GM12801 (cell line): ENCODE measurements around the gene PPHLN1.

Source experiments
- TF ChIP-seq, protein P1 (sequence below): IDR thresholded peaks from one replicate; pipeline ENCODE4 v1.5.1; 2011; ENCODE audit warnings: control low read depth; ENCODE audit not compliant: insufficient read length; ENCODE audit errors: extremely low read depth

Gene PPHLN1

DNA sequence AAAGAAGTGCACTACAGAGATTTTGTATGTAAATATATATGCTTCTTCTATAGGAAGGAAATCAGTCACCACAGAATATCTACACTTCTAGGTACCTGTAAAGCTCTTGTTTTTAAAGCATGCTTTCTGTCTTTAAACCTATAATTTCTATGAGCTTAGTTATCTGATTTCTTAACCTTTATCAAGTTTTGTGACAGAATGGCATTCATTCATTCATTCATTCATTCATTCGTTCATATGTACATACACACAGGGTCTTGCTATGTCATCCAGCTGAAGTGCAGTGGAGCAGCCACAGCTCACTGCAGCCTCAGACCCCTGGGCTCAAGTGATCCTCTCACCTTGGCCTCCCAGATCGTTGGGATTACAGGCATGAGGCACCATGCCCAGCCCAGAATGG is 16.1 kb downstream of the PPHLN1 start:
- TF ChIP-seq, protein P1, sequence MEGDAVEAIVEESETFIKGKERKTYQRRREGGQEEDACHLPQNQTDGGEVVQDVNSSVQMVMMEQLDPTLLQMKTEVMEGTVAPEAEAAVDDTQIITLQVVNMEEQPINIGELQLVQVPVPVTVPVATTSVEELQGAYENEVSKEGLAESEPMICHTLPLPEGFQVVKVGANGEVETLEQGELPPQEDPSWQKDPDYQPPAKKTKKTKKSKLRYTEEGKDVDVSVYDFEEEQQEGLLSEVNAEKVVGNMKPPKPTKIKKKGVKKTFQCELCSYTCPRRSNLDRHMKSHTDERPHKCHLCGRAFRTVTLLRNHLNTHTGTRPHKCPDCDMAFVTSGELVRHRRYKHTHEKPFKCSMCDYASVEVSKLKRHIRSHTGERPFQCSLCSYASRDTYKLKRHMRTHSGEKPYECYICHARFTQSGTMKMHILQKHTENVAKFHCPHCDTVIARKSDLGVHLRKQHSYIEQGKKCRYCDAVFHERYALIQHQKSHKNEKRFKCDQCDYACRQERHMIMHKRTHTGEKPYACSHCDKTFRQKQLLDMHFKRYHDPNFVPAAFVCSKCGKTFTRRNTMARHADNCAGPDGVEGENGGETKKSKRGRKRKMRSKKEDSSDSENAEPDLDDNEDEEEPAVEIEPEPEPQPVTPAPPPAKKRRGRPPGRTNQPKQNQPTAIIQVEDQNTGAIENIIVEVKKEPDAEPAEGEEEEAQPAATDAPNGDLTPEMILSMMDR, result no peak

DNA sequence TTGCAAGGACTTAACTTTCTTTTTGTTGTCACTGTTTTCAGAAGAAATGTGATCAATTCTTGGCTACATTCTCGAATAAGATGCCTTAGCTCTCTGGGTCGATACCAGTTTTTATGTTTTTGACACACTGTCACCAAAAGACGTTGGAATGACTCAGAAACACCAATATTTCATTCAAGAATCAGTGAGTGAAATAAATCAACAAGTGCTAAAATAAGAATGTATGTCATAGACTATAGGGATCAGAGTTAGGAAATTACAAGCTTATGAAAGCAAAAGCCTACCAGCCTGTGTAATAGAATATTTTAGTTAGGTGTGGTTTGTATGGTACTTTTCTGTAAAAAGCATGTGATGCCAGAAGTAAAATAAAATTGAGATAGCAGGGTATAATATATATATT is 17.8 kb downstream of the PPHLN1 start:
- TF ChIP-seq, protein P1, result no peak

DNA sequence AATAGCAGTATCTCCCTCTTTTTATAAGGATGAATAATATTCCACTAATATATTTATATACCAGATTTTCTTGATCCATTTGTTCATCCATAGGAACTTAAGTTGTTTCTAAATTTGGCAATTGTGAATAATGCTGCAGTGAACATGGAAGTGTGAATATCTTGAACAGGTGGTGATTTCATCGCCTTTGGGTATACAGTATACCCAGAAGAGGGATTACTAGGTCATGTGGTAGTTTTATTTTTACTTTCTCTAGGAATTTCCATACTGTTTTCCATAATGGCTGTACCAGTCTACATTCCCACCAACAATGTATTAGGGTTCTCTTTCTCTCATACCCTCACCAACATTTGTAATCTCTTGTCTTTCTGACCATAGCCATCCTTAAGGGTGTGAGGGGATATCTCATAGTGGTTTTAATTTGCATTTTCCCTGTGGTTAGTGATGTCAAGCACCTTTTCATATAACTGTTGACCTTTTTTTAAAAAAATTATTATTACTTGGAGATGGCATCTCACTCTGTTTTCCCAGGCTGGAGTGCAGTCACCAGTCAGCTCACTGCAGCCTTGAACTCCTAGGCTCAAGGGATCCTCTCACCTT is 20.5 kb downstream of the PPHLN1 start:
- TF ChIP-seq, protein P1, result no peak

DNA sequence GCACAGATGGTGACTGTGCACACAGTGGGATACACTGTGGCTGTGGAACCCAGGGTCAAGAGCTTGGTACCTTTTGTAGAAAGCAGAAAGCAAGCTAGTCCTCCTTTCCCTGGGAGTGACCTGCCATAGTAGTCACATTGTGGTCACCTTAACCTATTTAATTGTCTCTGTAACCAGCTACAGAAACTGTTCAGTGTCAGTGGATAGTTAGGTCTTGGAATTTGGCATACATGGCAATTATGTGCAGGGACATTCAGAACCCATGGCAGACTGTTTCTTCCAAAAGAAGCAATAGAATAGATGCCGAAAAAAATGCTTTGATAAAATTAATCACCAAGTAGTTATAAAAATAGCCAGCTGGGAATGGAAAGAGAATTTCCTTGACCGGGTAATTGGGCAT is 30.4 kb downstream of the PPHLN1 start:
- TF ChIP-seq, protein P1, result no peak

DNA sequence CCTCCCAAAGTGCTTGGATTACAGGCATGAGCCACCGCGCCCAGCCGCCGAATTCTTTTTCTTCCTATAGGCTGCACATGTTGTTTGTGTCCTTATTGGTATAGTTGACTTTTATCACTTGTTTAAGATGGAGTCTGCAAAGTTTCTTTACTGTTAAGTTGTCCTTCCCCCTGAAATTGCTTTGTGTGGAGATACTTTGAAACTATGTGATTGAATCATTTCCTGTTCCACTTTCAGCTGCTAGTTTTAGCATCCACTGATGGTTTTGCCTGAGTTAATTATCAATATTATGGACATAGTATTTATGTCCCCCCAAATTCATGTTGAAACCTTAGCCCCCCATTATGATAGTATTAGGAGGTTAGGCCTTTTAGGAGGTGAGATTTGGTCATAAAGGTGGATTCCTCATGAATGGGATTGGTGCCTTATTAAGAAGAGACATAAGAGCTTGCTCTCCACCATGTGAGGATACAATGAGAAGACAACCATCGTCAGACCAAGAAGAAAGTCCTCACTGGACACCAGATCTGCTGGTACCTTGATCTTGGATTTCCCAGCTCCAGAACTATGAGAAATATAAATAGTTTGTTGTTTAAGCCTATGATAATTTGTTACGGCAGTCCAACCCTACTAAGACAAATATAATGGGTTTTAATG is 34.9 kb downstream of the PPHLN1 start:
- TF ChIP-seq, protein P1, result no peak

DNA sequence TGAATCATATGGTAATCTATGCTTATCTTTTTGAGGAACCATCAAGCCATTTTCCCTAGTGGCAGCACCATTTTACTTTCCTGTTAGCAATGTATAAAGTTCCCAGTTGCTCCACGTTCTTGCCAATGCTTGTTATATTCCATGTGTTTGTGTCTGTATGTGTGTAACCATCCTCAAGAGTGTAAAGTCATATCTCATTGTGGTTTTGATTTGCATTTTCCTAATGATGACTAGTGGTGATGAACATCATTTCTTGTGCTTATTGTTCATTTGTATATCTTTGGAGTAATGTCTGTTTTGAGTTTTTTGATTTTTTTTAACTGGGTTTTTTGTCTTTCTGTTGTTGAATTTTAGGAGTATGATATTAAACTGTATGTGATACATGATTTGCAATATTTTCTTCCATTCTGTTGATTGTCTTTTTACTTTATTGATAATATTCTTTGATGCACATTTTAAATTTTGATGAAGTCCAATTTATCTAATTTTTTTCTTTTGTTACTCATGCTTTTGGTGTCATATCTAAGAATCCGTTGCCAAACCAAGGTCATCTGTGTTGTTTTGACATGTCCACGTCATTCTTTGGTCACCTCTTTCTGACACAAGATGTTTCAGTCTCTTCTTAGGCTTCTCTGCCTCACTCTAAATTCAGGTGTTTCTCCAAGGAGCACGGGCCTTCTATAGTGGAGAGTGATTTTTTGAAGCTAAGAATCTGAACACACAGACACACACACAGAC is 36.1 kb downstream of the PPHLN1 start:
- TF ChIP-seq, protein P1, result no peak

DNA sequence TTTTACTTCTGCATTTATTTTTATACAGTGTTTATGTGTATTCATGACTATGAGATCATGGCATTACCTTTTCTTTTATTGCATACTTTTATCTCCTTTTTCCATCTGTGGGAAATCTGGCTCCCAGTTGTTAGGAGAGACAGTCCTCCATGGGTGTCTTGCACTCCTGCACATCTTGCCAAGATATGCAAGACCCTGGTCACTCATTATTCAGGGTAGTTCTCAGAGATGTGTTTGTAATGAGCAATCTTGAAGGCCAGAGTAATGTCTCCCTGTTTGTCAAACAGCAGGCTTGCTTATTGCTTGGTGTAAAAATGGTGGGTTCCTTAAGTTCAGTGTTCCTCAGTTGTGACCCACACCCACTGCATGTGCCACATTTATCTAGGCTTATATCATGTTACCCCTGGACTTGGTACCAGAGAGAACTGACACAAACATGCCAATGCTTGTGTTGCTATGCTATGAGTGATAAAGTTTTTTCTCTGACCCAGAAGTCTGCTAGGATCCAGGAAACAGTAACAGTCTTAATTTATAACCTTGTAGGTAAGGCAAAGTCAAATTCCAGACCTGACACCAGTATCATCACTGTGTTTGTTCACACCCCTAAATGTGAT is 36.8 kb downstream of the PPHLN1 start:
- TF ChIP-seq, protein P1, result no peak
